CD4-positive, alpha-beta T cell treated with Interleukin-4 for 1 hour (primary cell): ENCODE data around the gene MADCAM1.

Experiments used
- DNase-seq, 2 donors: peaks; one replicate each; pipeline ENCODE4 v3.0.0-alpha.2; 2020 to 2022

The MADCAM1 gene

GRCh38 chr19:532561-533363 lies 36.5 kb downstream of the MADCAM1 start:
- peak; percentile 51 to 66 for DNase-seq

GRCh38 chr19:533364-534058 lies 37.2 kb downstream of the MADCAM1 start:
- no peak for DNase-seq

GRCh38 chr19:534088-534487 lies 37.8 kb downstream of the MADCAM1 start:
- DNase-seq, result no peak

- no peak for DNase-seq
Observed at GRCh38 chr19:535017-535835, 38.9 kb downstream of the MADCAM1 start.

- DNase-seq, result no peak
Observed at GRCh38 chr19:536031-536880, 40.0 kb downstream of the MADCAM1 start.

GRCh38 chr19:536881-537404 lies 40.7 kb downstream of the MADCAM1 start:
- DNase-seq, result no peak

GRCh38 chr19:538641-539428 lies 42.5 kb downstream of the MADCAM1 start:
- DNase-seq, result no peak

GRCh38 chr19:539429-540030 lies 43.2 kb downstream of the MADCAM1 start:
- DNase-seq, result no peak

GRCh38 chr19:540867-541637 lies 44.8 kb downstream of the MADCAM1 start:
- no peak for DNase-seq

- DNase-seq, result no peak
Observed at GRCh38 chr19:541699-542098, 45.4 kb downstream of the MADCAM1 start.

- no peak for DNase-seq
Observed at GRCh38 chr19:542173-542866, 46.0 kb downstream of the MADCAM1 start.

GRCh38 chr19:543910-544608 lies 47.8 kb downstream of the MADCAM1 start, which contains the start of gene GZMM:
Gene GZMM, plus strand, starts transcription at chr19:544053. Its CDS starts 19 bp downstream, at chr19:544072.
- peak; percentile 87 to 91 for DNase-seq

GRCh38 chr19:547117-547516 lies 50.8 kb downstream of the MADCAM1 start:
- no peak for DNase-seq

GRCh38 chr19:547836-548720 lies 51.8 kb downstream of the MADCAM1 start:
- no peak for DNase-seq

GRCh38 chr19:548886-549830 lies 52.9 kb downstream of the MADCAM1 start:
- DNase-seq, result no peak

GRCh38 chr19:554817-555216 lies 58.5 kb downstream of the MADCAM1 start:
- no peak for DNase-seq
